ENCODE measurements around the gene DBN1.

DBN1 gene

GRCh38 chr5:177505075-177505474, 31.6 kb upstream of the DBN1 start:
- no peak for TF ChIP-seq CTCF (IDR thresholded peaks at IDR 0.05; ENCODE audit: low read depth, low read length)
- DNase-seq (ENCODE audit: low read depth, low spot score), result no peak
- in situ Hi-C loops (cut with HindIII; ENCODE audit: low sequenced_read_pairs), result no loop called here
- H3K4me3 ChIP-seq (ENCODE audit: low read depth, low read length), result no peak overlapping the region

GRCh38 chr5:177504086-177505056, 30.9 kb upstream of the DBN1 start:
- in situ Hi-C loops (cut with HindIII; ENCODE audit: low sequenced_read_pairs), result no loop called here
- TF ChIP-seq CTCF (IDR thresholded peaks at IDR 0.05; ENCODE audit: low read depth, low read length), result no peak
- no peak for DNase-seq (ENCODE audit: low read depth, low spot score)
- H3K4me3 ChIP-seq (ENCODE audit: low read depth, low read length), result no peak overlapping the region

GRCh38 chr5:177503351-177504085, 30.1 kb upstream of the DBN1 start:
- H3K4me3 ChIP-seq (ENCODE audit: low read depth, low read length), result no peak overlapping the region
- DNase-seq (ENCODE audit: low read depth, low spot score), result no peak
- no peak for TF ChIP-seq CTCF (IDR thresholded peaks at IDR 0.05; ENCODE audit: low read depth, low read length)
- in situ Hi-C loops (cut with HindIII; ENCODE audit: low sequenced_read_pairs), result no loop called here

GRCh38 chr5:177502886-177503285, 29.5 kb upstream of the DBN1 start:
- no peak for TF ChIP-seq CTCF (IDR thresholded peaks at IDR 0.05; ENCODE audit: low read depth, low read length)
- in situ Hi-C loops (cut with HindIII; ENCODE audit: low sequenced_read_pairs), result no loop called here
- DNase-seq (ENCODE audit: low read depth, low spot score), result no peak
- H3K4me3 ChIP-seq (ENCODE audit: low read depth, low read length), result no peak overlapping the region

GRCh38 chr5:177501874-177502678, 28.6 kb upstream of the DBN1 start:
- TF ChIP-seq CTCF (IDR thresholded peaks at IDR 0.05; ENCODE audit: low read depth, low read length), result no peak
- H3K4me3 ChIP-seq (ENCODE audit: low read depth, low read length), result no peak overlapping the region
- in situ Hi-C loops (cut with HindIII; ENCODE audit: low sequenced_read_pairs), result no loop called here
- no peak for DNase-seq (ENCODE audit: low read depth, low spot score)

All from astrocyte of the spinal cord (primary cell).